ENCODE measurements around the gene SDR42E2.

- TF ChIP-seq CTCF (conservative IDR thresholded peaks at IDR 0.05; ENCODE audit: low read depth, low read length): no peak
- TF ChIP-seq MAZ (IDR thresholded peaks at IDR 0.05; ENCODE audit: borderline replicate concordance, low read depth, low read length): no peak
- no peak for TF ChIP-seq ELK1 (IDR thresholded peaks at IDR 0.05; ENCODE audit: borderline replicate concordance, low read depth, low read length)
- TF ChIP-seq RAD21 (IDR thresholded peaks at IDR 0.05; ENCODE audit: low read length): no peak
- TF ChIP-seq FOS (IDR thresholded peaks at IDR 0.05; ENCODE audit: low read depth, low read length): no peak
- no peak for TF ChIP-seq SMC3 (IDR thresholded peaks at IDR 0.05; ENCODE audit: low read depth, low read length)
- TF ChIP-seq POLR2A (IDR thresholded peaks at IDR 0.05; ENCODE audit: low read depth, low read length): no peak
- TF ChIP-seq USF2 (IDR thresholded peaks at IDR 0.05; ENCODE audit: low read depth, low read length): no peak
- no peak for TF ChIP-seq RCOR1 (IDR thresholded peaks at IDR 0.05; ENCODE audit: insufficient replicate concordance, low read length)
- no peak for TF ChIP-seq CEBPB (IDR thresholded peaks at IDR 0.05; ENCODE audit: low read depth, low read length)
- no peak for TF ChIP-seq CHD1 (IDR thresholded peaks at IDR 0.05; ENCODE audit: low read depth, low read length)
- TF ChIP-seq MAFK (IDR thresholded peaks at IDR 0.05; ENCODE audit: low read depth, low read length): no peak
These were observed 45.5 kb downstream of the SDR42E2 start for GRCh38 chr16:22207715-22208360.

All from IMR-90 (cell line).